ENCODE data around the gene ATRX. TPM values are rescaled to one million over a fixed set of nuclear protein-coding genes. Genes with fewer than 3 reads are reported as not detected.
"Not testable (repeated sequence)": the region's sequence is repeated elsewhere in the genome, so short reads cannot be mapped to it uniquely, and the experiment has no call there.

The ATRX gene
- total RNA-seq, 1 experiment from 2014 or later, result 93.3 TPM

DNA sequence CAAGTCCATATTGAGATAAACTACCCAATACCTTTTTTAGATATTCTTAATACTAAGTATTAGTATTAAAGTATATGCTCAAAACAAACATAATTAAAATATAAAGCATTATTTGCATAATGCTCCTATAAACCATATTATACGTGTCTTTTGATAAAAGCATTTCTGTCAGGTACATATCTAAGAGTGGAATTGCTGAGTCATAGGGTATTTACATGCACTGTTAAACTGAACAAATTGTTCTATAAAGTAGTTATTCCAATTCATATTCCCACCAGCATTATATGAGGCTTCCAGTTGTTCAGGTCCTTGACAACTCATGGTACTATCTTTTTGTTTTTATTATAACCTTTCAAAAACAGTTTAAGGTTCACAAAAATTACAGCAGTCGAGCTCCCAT is 224.6 kb downstream of the ATRX start:
- H3K36me3 ChIP-seq (ENCODE audit: low read depth), result 0 out of 2 replicates have a peak, but pooled peaks cover 2% of the 10 kb centered on the region
- H3K27me3 ChIP-seq (ENCODE audit: insufficient read depth, low read depth), result no peaks in the 10 kb centered on the region
- BruUV-seq (replicated peaks), result no TSS peak
- no peaks in the 10 kb centered on the region for H3K79me2 ChIP-seq (ENCODE audit: low read depth)
- CTCF ChIA-PET, result no interaction called here
- no peaks in the 10 kb centered on the region for H3F3A ChIP-seq (ENCODE audit: insufficient read depth, low read depth)
- intact Hi-C loops (cut with micrococcal nuclease; ENCODE audit: unreplicated experiment), result no loop called here
- DNase-seq, result no peak
- no peaks in the 10 kb centered on the region for H3K4me1 ChIP-seq (replicated peaks; ENCODE audit: insufficient read depth)
- no peak overlapping the region for H2AFZ ChIP-seq
- no peaks in the 10 kb centered on the region for H4K20me1 ChIP-seq (ENCODE audit: insufficient read depth)
- H3K9me3 ChIP-seq (ENCODE audit: insufficient read depth, low read depth), result no peaks in the 10 kb centered on the region
- H3K27ac ChIP-seq, result no peak overlapping the region
- TF ChIP-seq EZH2 (IDR thresholded peaks at IDR 0.05; ENCODE audit: low read depth), result no peak
- TF ChIP-seq, protein P1, sequence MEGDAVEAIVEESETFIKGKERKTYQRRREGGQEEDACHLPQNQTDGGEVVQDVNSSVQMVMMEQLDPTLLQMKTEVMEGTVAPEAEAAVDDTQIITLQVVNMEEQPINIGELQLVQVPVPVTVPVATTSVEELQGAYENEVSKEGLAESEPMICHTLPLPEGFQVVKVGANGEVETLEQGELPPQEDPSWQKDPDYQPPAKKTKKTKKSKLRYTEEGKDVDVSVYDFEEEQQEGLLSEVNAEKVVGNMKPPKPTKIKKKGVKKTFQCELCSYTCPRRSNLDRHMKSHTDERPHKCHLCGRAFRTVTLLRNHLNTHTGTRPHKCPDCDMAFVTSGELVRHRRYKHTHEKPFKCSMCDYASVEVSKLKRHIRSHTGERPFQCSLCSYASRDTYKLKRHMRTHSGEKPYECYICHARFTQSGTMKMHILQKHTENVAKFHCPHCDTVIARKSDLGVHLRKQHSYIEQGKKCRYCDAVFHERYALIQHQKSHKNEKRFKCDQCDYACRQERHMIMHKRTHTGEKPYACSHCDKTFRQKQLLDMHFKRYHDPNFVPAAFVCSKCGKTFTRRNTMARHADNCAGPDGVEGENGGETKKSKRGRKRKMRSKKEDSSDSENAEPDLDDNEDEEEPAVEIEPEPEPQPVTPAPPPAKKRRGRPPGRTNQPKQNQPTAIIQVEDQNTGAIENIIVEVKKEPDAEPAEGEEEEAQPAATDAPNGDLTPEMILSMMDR (conservative IDR thresholded peaks at IDR 0.05), result no peak
- no peaks in the 10 kb centered on the region for H3K9me2 ChIP-seq (ENCODE audit: insufficient read depth)
- POLR2A ChIA-PET (ENCODE audit: unreplicated experiment), result no interaction called here
- H3K4me3 ChIP-seq, result no peak overlapping the region
- no peak overlapping the region for H3K4me2 ChIP-seq

- Histone ChIP-seq H4K20me1 (ENCODE audit: insufficient read depth) (no peaks in the 10 kb centered on the region), H3K36me3 (ENCODE audit: low read depth) (0 out of 2 replicates have a peak, but pooled peaks cover 2% of the 10 kb centered on the region), H2AFZ (no peak overlapping the region), H3K4me3 (no peak overlapping the region), H3K79me2 (ENCODE audit: low read depth) (no peaks in the 10 kb centered on the region), H3K4me2 (no peak overlapping the region), H3K4me1 (replicated peaks; ENCODE audit: insufficient read depth) (no peaks in the 10 kb centered on the region), H3K27ac (no peak overlapping the region), H3K9me2 (ENCODE audit: insufficient read depth) (no peaks in the 10 kb centered on the region), H3F3A (ENCODE audit: insufficient read depth, low read depth) (no peaks in the 10 kb centered on the region), H3K9me3 (ENCODE audit: insufficient read depth, low read depth) (no peaks in the 10 kb centered on the region), H3K27me3 (ENCODE audit: insufficient read depth, low read depth) (no peaks in the 10 kb centered on the region)
- DNase-seq, result no peak
- TF ChIP-seq EZH2 (IDR thresholded peaks at IDR 0.05; ENCODE audit: low read depth), result no peak
- TF ChIP-seq, protein P1 (conservative IDR thresholded peaks at IDR 0.05), result no peak
- ChIA-PET POLR2A (ENCODE audit: unreplicated experiment) (no interaction called here), CTCF (no interaction called here)
- intact Hi-C loops (cut with micrococcal nuclease; ENCODE audit: unreplicated experiment), result no loop called here
- no TSS peak for BruUV-seq (replicated peaks)
These were observed 229.7 kb downstream of the ATRX start for GRCh38 chrX:77556276-77556675.

- H4K20me1 ChIP-seq (ENCODE audit: insufficient read depth), result no peaks in the 10 kb centered on the region
- peaks cover 5% of the 10 kb centered on the region; the same call in 1 of the 2 replicates for H3K36me3 ChIP-seq (ENCODE audit: low read depth)
- intact Hi-C loops (cut with micrococcal nuclease; ENCODE audit: unreplicated experiment), result no loop called here
- no peaks in the 10 kb centered on the region for H3K9me2 ChIP-seq (ENCODE audit: insufficient read depth)
- H3K4me3 ChIP-seq, result no peak overlapping the region
- H3K27me3 ChIP-seq (ENCODE audit: insufficient read depth, low read depth), result no peaks in the 10 kb centered on the region
- no peak overlapping the region for H2AFZ ChIP-seq
- H3K4me1 ChIP-seq (replicated peaks; ENCODE audit: insufficient read depth), result no peaks in the 10 kb centered on the region
- TF ChIP-seq, protein P1 (conservative IDR thresholded peaks at IDR 0.05), result no peak
- TF ChIP-seq EZH2 (IDR thresholded peaks at IDR 0.05; ENCODE audit: low read depth), result no peak
- H3K27ac ChIP-seq, result no peak overlapping the region
- BruUV-seq (replicated peaks), result no TSS peak
- CTCF ChIA-PET, result no interaction called here
- H3K9me3 ChIP-seq (ENCODE audit: insufficient read depth, low read depth), result no peaks in the 10 kb centered on the region
- H3F3A ChIP-seq (ENCODE audit: insufficient read depth, low read depth), result no peaks in the 10 kb centered on the region
- no peaks in the 10 kb centered on the region for H3K79me2 ChIP-seq (ENCODE audit: low read depth)
- POLR2A ChIA-PET (ENCODE audit: unreplicated experiment), result no interaction called here
- DNase-seq, result no peak
- H3K4me2 ChIP-seq, result no peak overlapping the region
These were observed 237.3 kb downstream of the ATRX start for GRCh38 chrX:77548751-77549150.

- H3K27ac ChIP-seq; BruUV-seq (replicated peaks); H3K4me1 ChIP-seq (replicated peaks; ENCODE audit: insufficient read depth): not testable (repeated sequence)
These were observed 246.2 kb downstream of the ATRX start for GRCh38 chrX:77539778-77540177.

GRCh38 chrX:77531261-77531660 is 254.8 kb downstream of the ATRX start:
- DNase-seq; H3K27me3 ChIP-seq (ENCODE audit: insufficient read depth, low read depth); intact Hi-C loops (cut with micrococcal nuclease; ENCODE audit: unreplicated experiment); H3K4me3 ChIP-seq; H3K36me3 ChIP-seq (ENCODE audit: low read depth); POLR2A ChIA-PET (ENCODE audit: unreplicated experiment); H3F3A ChIP-seq (ENCODE audit: insufficient read depth, low read depth); BruUV-seq (replicated peaks); CTCF ChIA-PET; H3K9me3 ChIP-seq (ENCODE audit: insufficient read depth, low read depth); H3K9me2 ChIP-seq (ENCODE audit: insufficient read depth); H4K20me1 ChIP-seq (ENCODE audit: insufficient read depth); H2AFZ ChIP-seq; H3K27ac ChIP-seq; H3K4me2 ChIP-seq; H3K4me1 ChIP-seq (replicated peaks; ENCODE audit: insufficient read depth); H3K79me2 ChIP-seq (ENCODE audit: low read depth): not testable (repeated sequence)

More at GRCh38 chrX:77539778-77540177, 246.2 kb downstream of the ATRX start:
- H3K9me3 ChIP-seq (ENCODE audit: insufficient read depth, low read depth); H3K9me2 ChIP-seq (ENCODE audit: insufficient read depth); POLR2A ChIA-PET (ENCODE audit: unreplicated experiment); H3F3A ChIP-seq (ENCODE audit: insufficient read depth, low read depth); H3K4me2 ChIP-seq; H3K27me3 ChIP-seq (ENCODE audit: insufficient read depth, low read depth); H3K79me2 ChIP-seq (ENCODE audit: low read depth); H3K4me3 ChIP-seq; H3K36me3 ChIP-seq (ENCODE audit: low read depth); H4K20me1 ChIP-seq (ENCODE audit: insufficient read depth); DNase-seq; H2AFZ ChIP-seq; CTCF ChIA-PET; intact Hi-C loops (cut with micrococcal nuclease; ENCODE audit: unreplicated experiment): not testable (repeated sequence)
